ENCODE measurements around the gene NBPF20. TPM values are rescaled to one million over a fixed set of nuclear protein-coding genes. Genes with fewer than 3 reads are reported as not detected.
A peak's percentile ranks its signal among the peaks of the same experiment; 100 is the strongest.
"Not testable (repeated sequence)": the region's sequence is repeated elsewhere in the genome, so short reads cannot be mapped to it uniquely, and the experiment has no call there.

NBPF20 gene
- total RNA-seq, 6 experiments from 2014 or later, result 4.0 to 12.4 (median 5.8) TPM

- peak; percentile 27 for TF ChIP-seq POLR2A (IDR thresholded peaks at IDR 0.05)
- ATAC-seq (peak; percentile 81 to 89 (median 86)), DNase-seq (peak in 2 of 3 donors; percentile 27 to 49)
- WGBS (ENCODE audit: insufficient coverage, low coverage, low lambda C conversion rate, missing lambda C conversion rate), result 0% methylated on average over 6 of the region's 59 CpGs
- H3K36me3 ChIP-seq; H3K9me3 ChIP-seq; intact Hi-C loops (cut with DNase I); H3K27me3 ChIP-seq; H3K4me1 ChIP-seq: not testable (repeated sequence)
- Histone ChIP-seq H3K27ac (peak overlapping the region; percentile 43 to 79 (median 73)), H3K4me3 (peak overlapping the region; percentile 55 to 70 (median 59))
These were observed 579 bp downstream of the NBPF20 start for GRCh38 chr1:145424612-145425435.

GRCh38 chr1:145415149-145415548 lies 10.3 kb downstream of the NBPF20 start:
- H3K27ac ChIP-seq; H3K4me1 ChIP-seq; H3K36me3 ChIP-seq; intact Hi-C loops (cut with DNase I); DNase-seq; H3K9me3 ChIP-seq; H3K4me3 ChIP-seq; H3K27me3 ChIP-seq; ATAC-seq: not testable (repeated sequence)
- 64% methylated on average over 4 of the region's 8 CpGs for WGBS (ENCODE audit: insufficient coverage, low coverage, low lambda C conversion rate, missing lambda C conversion rate)

- H3K36me3 ChIP-seq; H3K9me3 ChIP-seq; H3K27ac ChIP-seq; ATAC-seq; H3K27me3 ChIP-seq; H3K4me1 ChIP-seq; H3K4me3 ChIP-seq; DNase-seq; intact Hi-C loops (cut with DNase I): not testable (repeated sequence)
- WGBS (ENCODE audit: insufficient coverage, low coverage, low lambda C conversion rate, missing lambda C conversion rate), result 88% methylated on average over 13 of the region's 14 CpGs
These were observed 18.1 kb downstream of the NBPF20 start for GRCh38 chr1:145407266-145407665.

- H3K27ac ChIP-seq, result peak overlapping the region in 2 of 3 donors; percentile 37 to 67
- H3K36me3 ChIP-seq; H3K27me3 ChIP-seq; H3K4me3 ChIP-seq; ATAC-seq; H3K4me1 ChIP-seq; H3K9me3 ChIP-seq; intact Hi-C loops (cut with DNase I): not testable (repeated sequence)
- whole genome bisulfite sequencing (ENCODE audit: insufficient coverage, low coverage, low lambda C conversion rate, missing lambda C conversion rate), result 29% methylated on average over 4 of the region's 7 CpGs
- peak in 2 of 3 donors; percentile 48 to 64 for DNase-seq
- peak in 3 of 4 donors; percentile 16 to 32 (median 20) for TF ChIP-seq CTCF (IDR thresholded peaks at IDR 0.05)
These were observed 20.5 kb downstream of the NBPF20 start for GRCh38 chr1:145404949-145405348.

- DNase-seq; intact Hi-C loops (cut with DNase I): not testable (repeated sequence)
These were observed 24.7 kb downstream of the NBPF20 start for GRCh38 chr1:145400701-145401100.

More at GRCh38 chr1:145400701-145401100, 24.7 kb downstream of the NBPF20 start:
- ATAC-seq, H3K4me1 ChIP-seq, H3K27me3 ChIP-seq, H3K27ac ChIP-seq, H3K9me3 ChIP-seq, H3K4me3 ChIP-seq, H3K36me3 ChIP-seq: not testable (repeated sequence)
- WGBS (ENCODE audit: insufficient coverage, low coverage, low lambda C conversion rate, missing lambda C conversion rate), result 74% methylated on average over 3 of the region's 6 CpGs

Small RNA genes lying within 50 kb of the gene (small RNA-seq; reads per million reads assigned to genes)
- 0 to 0.68 reads per million in 2 experiments for gene RF00003

Other genes with a start within 250 kb of the NBPF20 start
- not detected for gene PPIAL4D, start 183.4 kb downstream of the NBPF20 start, total RNA-seq
- gene GPR89A, start 182.4 kb upstream of the NBPF20 start, total RNA-seq, result 10 to 100 TPM; 11.6 to 21.1 (median 15.5) TPM